H1 (cell line): ENCODE results near the gene LY6G6C. TPM values are rescaled to one million over a fixed set of nuclear protein-coding genes. Genes with fewer than 3 reads are reported as not detected.
"Not testable (repeated sequence)": the region's sequence is repeated elsewhere in the genome, so short reads cannot be mapped to it uniquely, and the experiment has no call there.

Experiments used
- CTCF ChIA-PET: fragments of 300-600 bp; sonication (Branson Sonifier 250); formaldehyde crosslinking; loops from one replicate; lab custom pipeline; 2021; ENCODE audit not compliant: partially characterized antibody; lab: Charles Lee
- POLR2A ChIA-PET: fragments of 300-600 bp; sonication (Branson Sonifier 250); formaldehyde crosslinking; loops from one replicate; lab custom pipeline; 2021; ENCODE audit warnings: inconsistent platforms; ENCODE audit not compliant: partially characterized antibody; lab: Charles Lee
- DNase-seq, 2 experiments: peaks; one replicate each; pipeline versions ENCODE4 v3.0.0 to v3.0.0-alpha.2; 2010 to 2022; ENCODE audit warnings: low spot score in 2 of 2, low read depth in 1 of 2, mixed read lengths in 1 of 2
- FAIRE-seq: peaks from 2 replicates; lab custom pipeline; 2011; peaks lifted over from hg19 to GRCh38; lab: Jason Lieb, UNC
- H2AFZ ChIP-seq: 2 replicates; pipeline ENCODE4 v1.8.1; 2012; ENCODE audit warnings: low read length, inconsistent platforms
- H2AK5ac ChIP-seq: 2 replicates; pipeline ENCODE4 v1.6.1; 2013; ENCODE audit warnings: low read depth, low read length
- H2BK120ac ChIP-seq: replicated peaks from 2 replicates; pipeline ENCODE3; 2013; ENCODE audit warnings: low read depth, low read length, inconsistent platforms
- H2BK12ac ChIP-seq: 2 replicates; pipeline ENCODE4 v1.6.1; 2013; ENCODE audit warnings: low read depth, low read length
- H2BK15ac ChIP-seq: 2 replicates; pipeline ENCODE4 v1.6.1; 2013; ENCODE audit warnings: low read length
- H2BK20ac ChIP-seq: 2 replicates; pipeline ENCODE4 v1.6.1; 2013; ENCODE audit warnings: low read length
- H2BK5ac ChIP-seq: 2 replicates; pipeline ENCODE4 v1.6.1; 2013; ENCODE audit warnings: low read depth, low read length
- H3K14ac ChIP-seq: 2 replicates; pipeline ENCODE4 v1.6.1; 2013; ENCODE audit warnings: inconsistent platforms; ENCODE audit not compliant: insufficient read length
- H3K18ac ChIP-seq: 2 replicates; pipeline ENCODE4 v1.6.1; 2013; ENCODE audit warnings: low read length; ENCODE audit errors: extremely low read depth
- H3K23ac ChIP-seq: 2 replicates; pipeline ENCODE4 v1.6.1; 2013; ENCODE audit warnings: inconsistent platforms; ENCODE audit not compliant: insufficient read length
- H3K23me2 ChIP-seq: 2 replicates; pipeline ENCODE4 v1.6.1; 2013; ENCODE audit warnings: low read depth, low read length
- H3K27ac ChIP-seq: 2 replicates; pipeline ENCODE4 v1.6.1; 2011; ENCODE audit warnings: low read depth, low read length, inconsistent platforms
- H3K27me3 ChIP-seq, 4 experiments: replicated peaks in 1 of 4; 1 replicate in 1 of 4; 2 replicates in 3 of 4; pipeline versions ENCODE4 v1.6.1 to v1.8.1; 2011 to 2013; ENCODE audit warnings: low read length in 3 of 4, mild to moderate bottlenecking in 3 of 4, inconsistent platforms in 2 of 4, mixed read lengths in 2 of 4, moderate library complexity in 1 of 4; ENCODE audit not compliant: control insufficient read depth in 3 of 4, insufficient read depth in 3 of 4; ENCODE audit errors: extremely low read depth in 1 of 4
- H3K36me3 ChIP-seq, 4 experiments: 2 replicates each; pipeline versions ENCODE4 v1.6.1 to v1.8.1; 2011 to 2013; ENCODE audit warnings: mild to moderate bottlenecking in 4 of 4, low read length in 3 of 4, moderate library complexity in 2 of 4, control low read depth in 1 of 4, inconsistent platforms in 1 of 4; ENCODE audit not compliant: insufficient read depth in 4 of 4, control insufficient read depth in 2 of 4
- H3K4ac ChIP-seq: replicated peaks from 2 replicates; pipeline ENCODE3; 2013; ENCODE audit warnings: low read length, low read depth, mixed read lengths, inconsistent platforms; ENCODE audit not compliant: insufficient read length
- H3K4me1 ChIP-seq, 4 experiments: replicated peaks in 1 of 4; 1 replicate in 1 of 4; 2 replicates in 3 of 4; pipeline versions ENCODE4 v1.6.1 to v1.8.1; 2011 to 2013; ENCODE audit warnings: low read length in 3 of 4, inconsistent platforms in 2 of 4, mixed read lengths in 1 of 4; ENCODE audit not compliant: insufficient read depth in 4 of 4, control insufficient read depth in 3 of 4
- H3K4me2 ChIP-seq, 2 experiments: 2 replicates each; pipeline versions ENCODE4 v1.6.1 to v1.8.1; 2011 to 2013; ENCODE audit warnings: low read depth in 2 of 2, low read length in 2 of 2, control low read depth in 1 of 2, inconsistent platforms in 1 of 2, mild to moderate bottlenecking in 1 of 2; ENCODE audit not compliant: insufficient read depth in 1 of 2
- H3K4me3 ChIP-seq, 4 experiments: fragments of 200-600, 300-600 bp in 1 of 4; sonication (generic), shearing (Covaris generic), sonication (Bioruptor Twin) in 1 of 4; 2 replicates each; pipeline versions ENCODE4 v1.5.1 to v1.8.1; 2011 to 2016; ENCODE audit warnings: low read length in 4 of 4, low read depth in 3 of 4, control low read depth in 2 of 4, inconsistent platforms in 2 of 4, mild to moderate bottlenecking in 2 of 4, mixed read lengths in 1 of 4, moderate library complexity in 1 of 4; ENCODE audit not compliant: insufficient read depth in 2 of 4; ENCODE audit errors: extremely low read depth in 1 of 4
- H3K56ac ChIP-seq: replicated peaks from 2 replicates; pipeline ENCODE3; 2013; ENCODE audit warnings: low read depth, mild to moderate bottlenecking, mixed read lengths, low read length, inconsistent platforms; ENCODE audit not compliant: insufficient read length
- H3K79me1 ChIP-seq: 2 replicates; pipeline ENCODE4 v1.6.1; 2013; ENCODE audit warnings: low read depth, low read length, control low read depth
- H3K79me2 ChIP-seq, 2 experiments: 2 replicates each; pipeline versions ENCODE4 v1.6.1 to v1.8.1; 2012 to 2013; ENCODE audit warnings: low read length in 2 of 2, mild to moderate bottlenecking in 2 of 2, inconsistent platforms in 1 of 2; ENCODE audit not compliant: insufficient read depth in 2 of 2, control insufficient read depth in 1 of 2
- H3K9ac ChIP-seq, 4 experiments: replicated peaks in 1 of 4; 1 replicate in 1 of 4; 2 replicates in 3 of 4; pipeline versions ENCODE4 v1.6.1 to v1.8.1; 2011 to 2013; ENCODE audit warnings: low read depth in 3 of 4, low read length in 3 of 4, control low read depth in 2 of 4, mild to moderate bottlenecking in 2 of 4, moderate library complexity in 2 of 4, inconsistent platforms in 1 of 4; ENCODE audit errors: extremely low read depth in 1 of 4
- H3K9me3 ChIP-seq, 2 experiments: 2 replicates each; pipeline versions ENCODE4 v1.6.1 to v1.8.1; 2012 to 2013; ENCODE audit warnings: mild to moderate bottlenecking in 2 of 2, moderate library complexity in 2 of 2, control low read depth in 1 of 2, inconsistent platforms in 1 of 2, low read depth in 1 of 2, low read length in 1 of 2, mixed read lengths in 1 of 2; ENCODE audit not compliant: insufficient read depth in 2 of 2
- H4K20me1 ChIP-seq, 2 experiments: replicated peaks in 1 of 2; 2 replicates each; pipeline versions ENCODE3 to v1.8.1; 2011 to 2013; ENCODE audit warnings: inconsistent platforms in 2 of 2, low read length in 2 of 2, mild to moderate bottlenecking in 1 of 2; ENCODE audit not compliant: insufficient read depth in 2 of 2, control insufficient read depth in 1 of 2
- H4K5ac ChIP-seq: 2 replicates; pipeline ENCODE4 v1.6.1; 2013; ENCODE audit warnings: low read length, low read depth, mixed read lengths, inconsistent platforms; ENCODE audit not compliant: insufficient read length
- H4K8ac ChIP-seq: 2 replicates; pipeline ENCODE4 v1.8.0; 2013; ENCODE audit warnings: mild to moderate bottlenecking, moderate library complexity, low read length, inconsistent platforms; ENCODE audit not compliant: insufficient read depth; ENCODE audit errors: extremely low read depth
- H4K91ac ChIP-seq: replicated peaks from 2 replicates; pipeline ENCODE3; 2013; ENCODE audit warnings: low read length, mixed read lengths, inconsistent platforms; ENCODE audit not compliant: insufficient read length
- WGBS, 2 experiments: shearing (Covaris generic) in 1 of 2; methylation state at CpG; one replicate each; pipeline versions ENCODE4 v1.1.6 to v1.1.7; 2013 to 2015; ENCODE audit warnings: low lambda C conversion rate in 2 of 2, mixed read lengths in 2 of 2, inconsistent platforms in 1 of 2, low coverage in 1 of 2, missing lambda C conversion rate in 1 of 2; ENCODE audit not compliant: insufficient replicate concordance in 2 of 2, insufficient coverage in 1 of 2, insufficient read length in 1 of 2; ENCODE audit errors: extremely low coverage in 1 of 2, missing lambda C conversion rate in 1 of 2; 5-methylcytosine and 5-hydroxymethylcytosine counted together
- polyA plus RNA-seq, 7 experiments: library from polyadenylated mRNA; depleted of rRNA in 3 of 7; stranded (reverse) in 5 of 7; unstranded in 2 of 7; fragments of >200 nt in 5 of 7; fragments of 200-250 nt in 2 of 7; gene quantifications; 1 replicate in 5 of 7; 2 replicates in 1 of 7; 4 replicates in 1 of 7; pipeline versions ENCODE4 v1.2.1 to v1.2.3, GENCODE V29; 2011 to 2013; ENCODE audit warnings: missing spikeins in 2 of 7, mixed read lengths in 2 of 7
- total RNA-seq: library from RNA; stranded (reverse); fragmentation: NEBNext Ultra II Directional; extraction: Animal tissue kit (Norgen Biotek cat#: 25700); gene quantifications from 2 replicates; pipeline ENCODE4 v1.2.1, GENCODE V29; 2021

LY6G6C gene
- total and polyA plus RNA-seq, 2 of the 8 experiments (the other 6 are each of a cell fraction or from before 2014, with no cell fraction given) = 0.23 TPM; not detected in 1

DNA sequence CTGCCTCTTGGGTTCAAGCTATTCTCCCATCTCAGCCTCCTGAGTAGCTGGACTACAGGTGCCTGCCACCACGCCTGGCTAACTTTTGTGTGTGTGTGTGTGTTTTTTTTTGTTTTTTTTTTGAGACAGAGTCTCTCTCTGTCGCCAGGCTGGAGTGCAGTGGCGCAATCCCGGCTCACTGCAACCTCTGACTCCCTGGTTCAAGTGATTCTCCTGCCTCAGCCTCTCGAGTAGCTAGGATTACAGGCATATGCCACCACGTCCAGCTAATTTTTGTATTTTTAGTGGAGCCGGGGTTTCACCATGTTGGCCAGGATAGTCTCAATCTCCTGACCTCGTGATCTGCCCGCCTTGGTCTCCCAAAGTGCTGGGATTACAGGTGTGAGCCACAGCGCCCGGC, 12.4 kb downstream of the LY6G6C start:
- H3K36me3 ChIP-seq, H3K4me3 ChIP-seq, H3K79me1 ChIP-seq, H2BK12ac ChIP-seq, H3K23me2 ChIP-seq, H4K91ac ChIP-seq, H3K4me1 ChIP-seq, H3K27me3 ChIP-seq, H2AK5ac ChIP-seq, H3K27ac ChIP-seq, H3K79me2 ChIP-seq, H3K9me3 ChIP-seq, H4K20me1 ChIP-seq, H4K8ac ChIP-seq, H2BK5ac ChIP-seq, FAIRE-seq, POLR2A ChIA-PET, H2BK120ac ChIP-seq, H3K4ac ChIP-seq, H3K23ac ChIP-seq, H2BK15ac ChIP-seq, H2BK20ac ChIP-seq, H2AFZ ChIP-seq, H3K18ac ChIP-seq, DNase-seq, H3K9ac ChIP-seq, H4K5ac ChIP-seq, H3K4me2 ChIP-seq, H3K14ac ChIP-seq, H3K56ac ChIP-seq: not testable (repeated sequence)
- 96% methylated on average over 11 of the region's 11 CpGs; no CpG with 5 or more reads in 1 of the 2 experiments for WGBS, 2 experiments
- CTCF ChIA-PET = interaction anchor here (1.0 to 1.4 kb wide), 3 partner anchors 9 to 15 kb away, joined by 3 read pairs; partner anchors contain the start of gene LY6G6C
